ENCODE measurements around the gene WDFY3.
"Not testable (repeated sequence)": the region's sequence is repeated elsewhere in the genome, so short reads cannot be mapped to it uniquely, and the experiment has no call there.

WDFY3 gene

GRCh38 chr4:84691170-84691691, 275.3 kb downstream of the WDFY3 start:
- no peak overlapping the region for H3K4me3 ChIP-seq
- H3K27ac ChIP-seq: no peak overlapping the region
- TF ChIP-seq CTCF (IDR thresholded peaks at IDR 0.05): no peak
- DNase-seq (ENCODE audit: low spot score): no peak

DNA sequence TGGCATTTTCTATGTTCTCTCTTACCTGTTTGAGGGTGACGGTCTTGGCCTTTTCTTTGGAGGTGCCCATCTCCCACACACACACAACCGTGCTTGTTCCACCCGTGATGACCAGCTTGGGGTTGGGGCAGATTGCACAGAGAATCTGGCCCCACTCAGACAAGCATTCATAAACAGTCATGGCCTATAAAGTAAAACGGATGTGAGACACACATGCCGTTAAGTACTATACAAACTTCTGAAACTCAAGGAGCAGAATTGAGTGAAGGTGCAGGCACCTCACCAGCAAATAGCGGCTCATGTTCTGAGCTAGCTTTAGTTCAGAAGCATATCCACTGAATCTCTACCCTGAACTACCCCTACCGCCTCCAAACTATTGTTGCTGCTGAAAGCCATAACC, 276.0 kb downstream of the WDFY3 start:
- H3K27ac ChIP-seq: no peak overlapping the region
- no peak overlapping the region for H3K4me3 ChIP-seq
- DNase-seq (ENCODE audit: low spot score): no peak
- TF ChIP-seq CTCF (IDR thresholded peaks at IDR 0.05): no peak

GRCh38 chr4:84689197-84689596, 277.3 kb downstream of the WDFY3 start:
- no peak for TF ChIP-seq CTCF (IDR thresholded peaks at IDR 0.05)
- DNase-seq (ENCODE audit: low spot score): no peak
- Histone ChIP-seq H3K27ac (no peak overlapping the region), H3K4me3 (no peak overlapping the region)

DNA sequence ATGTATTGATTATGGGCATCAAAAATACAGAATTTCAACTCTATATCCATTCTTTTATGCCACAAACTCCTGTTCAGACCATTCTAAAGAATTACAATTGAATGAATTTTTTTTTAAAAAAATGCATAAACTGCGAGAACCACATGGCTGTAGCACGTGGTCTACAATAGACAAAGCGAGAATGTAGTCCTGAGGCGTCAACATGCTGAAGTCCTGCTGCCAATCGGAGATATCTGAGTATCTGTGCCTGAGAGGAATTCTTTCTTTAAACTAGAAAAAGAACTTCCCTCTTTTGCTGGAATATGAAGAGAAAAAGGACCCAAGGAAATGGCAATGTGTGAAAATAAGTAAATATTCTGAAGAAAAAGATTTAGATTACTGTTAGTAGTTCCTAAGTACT, 277.9 kb downstream of the WDFY3 start:
- no peak for DNase-seq (ENCODE audit: low spot score)
- no peak for TF ChIP-seq CTCF (IDR thresholded peaks at IDR 0.05)
- Histone ChIP-seq H3K4me3 (no peak overlapping the region), H3K27ac (no peak overlapping the region)

GRCh38 chr4:84685105-84685504, 281.4 kb downstream of the WDFY3 start:
- no peak overlapping the region for H3K4me3 ChIP-seq
- TF ChIP-seq CTCF (IDR thresholded peaks at IDR 0.05): no peak
- H3K27ac ChIP-seq: no peak overlapping the region
- DNase-seq (ENCODE audit: low spot score): no peak

DNA sequence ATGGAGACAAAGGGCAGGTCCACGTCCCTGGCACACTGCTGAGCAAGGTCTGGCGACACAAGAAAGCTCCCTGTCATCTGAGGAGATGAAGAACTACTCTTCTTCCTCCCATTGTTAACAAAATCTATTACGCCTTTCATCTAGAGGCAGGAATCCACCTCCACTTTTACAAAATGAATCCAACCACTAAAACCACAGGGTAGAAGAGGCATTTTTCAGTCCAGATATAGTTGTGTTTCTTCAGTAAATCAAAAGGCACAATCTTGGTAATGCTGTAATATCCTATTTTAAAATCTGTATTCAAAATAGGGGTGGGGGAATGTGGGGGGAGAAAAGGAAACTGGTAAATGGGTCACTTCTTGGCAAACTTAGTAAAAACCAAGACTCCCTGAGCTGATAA, 282.1 kb downstream of the WDFY3 start:
- no peak for TF ChIP-seq CTCF (IDR thresholded peaks at IDR 0.05)
- Histone ChIP-seq H3K27ac (no peak overlapping the region), H3K4me3 (no peak overlapping the region)
- DNase-seq (ENCODE audit: low spot score): no peak

GRCh38 chr4:84683064-84683850, 283.2 kb downstream of the WDFY3 start:
- H3K27ac ChIP-seq: peak overlapping the region in 1 of 2 donors; percentile 13
- TF ChIP-seq CTCF (IDR thresholded peaks at IDR 0.05): no peak
- DNase-seq (ENCODE audit: low spot score): no peak

DNA sequence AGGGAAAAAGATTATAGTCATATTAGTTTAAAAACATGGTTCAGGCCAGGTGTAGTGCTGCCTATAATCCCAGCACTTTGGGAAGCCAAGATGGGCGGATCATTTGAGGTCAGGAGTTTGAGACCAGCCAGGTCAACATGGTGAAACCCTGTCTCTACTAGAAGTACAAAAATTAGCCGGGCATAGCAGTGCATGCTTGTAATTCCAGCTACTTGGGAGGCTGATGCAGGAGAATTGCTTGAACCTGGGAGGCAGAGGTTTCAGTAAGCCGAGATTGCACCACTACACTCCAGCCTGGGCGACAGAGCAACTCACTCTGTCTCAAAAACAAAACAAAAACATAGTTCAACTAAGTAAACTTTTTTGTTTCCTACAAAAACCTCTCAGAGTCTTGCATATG, 283.8 kb downstream of the WDFY3 start:
- peak overlapping the region in 1 of 2 donors; percentile 13 for H3K27ac ChIP-seq
- not testable (repeated sequence) for H3K4me3 ChIP-seq; DNase-seq (ENCODE audit: low spot score)

More at GRCh38 chr4:84683064-84683850, 283.2 kb downstream of the WDFY3 start:
- H3K4me3 ChIP-seq: no peak overlapping the region

All from coronary artery (tissue), 2 donors.